Stimulated activated memory B cell treated with anti-CD40 and anti-IgM and Interleukin-4, amounts not matched to agents 10 μg/mL and 1 μg/mL and 100 μg/mL, for 72 hours (primary cell): ENCODE results near the gene SYNC.
"Not testable (repeated sequence)": the region's sequence is repeated elsewhere in the genome, so short reads cannot be mapped to it uniquely, and the experiment has no call there.

ENCODE experiments used
- ATAC-seq: fragments of 150-1000 bp; cut with Tn5 transposase; 2 replicates; pipeline ENCODE4 v1.10.0; 2021
- H3K27ac Mint-ChIP-seq: one replicate; pipeline ENCODE4 v1.8.0; 2022; ENCODE audit warnings: mild to moderate bottlenecking, mixed read lengths
- H3K27me3 Mint-ChIP-seq: one replicate; pipeline ENCODE4 v1.8.0; 2022; ENCODE audit warnings: mixed read lengths
- H3K36me3 Mint-ChIP-seq: one replicate; pipeline ENCODE4 v1.8.0; 2022; ENCODE audit warnings: mixed read lengths
- H3K4me1 Mint-ChIP-seq: one replicate; pipeline ENCODE4 v1.8.0; 2022; ENCODE audit warnings: mixed read lengths
- H3K4me3 Mint-ChIP-seq: one replicate; pipeline ENCODE4 v1.8.0; 2022; ENCODE audit warnings: mild to moderate bottlenecking, moderate library complexity, mixed read lengths
- H3K9me3 Mint-ChIP-seq: one replicate; pipeline ENCODE4 v1.8.0; 2022; ENCODE audit warnings: mixed read lengths

Gene SYNC

GRCh38 chr1:32647308-32648134 lies 55.0 kb downstream of the SYNC start:
- no peaks in the 10 kb centered on the region for H3K9me3 Mint-ChIP-seq
- H3K27me3 Mint-ChIP-seq: no peaks in the 10 kb centered on the region
- peaks cover 31% of the 10 kb centered on the region for H3K4me1 Mint-ChIP-seq
- ATAC-seq: no peak
- H3K36me3 Mint-ChIP-seq: peaks cover 8% of the 10 kb centered on the region
- H3K27ac Mint-ChIP-seq: peak overlapping the region; percentile 97
- peak overlapping the region; percentile 55 for H3K4me3 Mint-ChIP-seq

GRCh38 chr1:32644426-32644825 lies 58.1 kb downstream of the SYNC start:
- peaks cover 22% of the 10 kb centered on the region for H3K4me1 Mint-ChIP-seq
- H3K9me3 Mint-ChIP-seq: no peaks in the 10 kb centered on the region
- no peak for ATAC-seq
- no peaks in the 10 kb centered on the region for H3K36me3 Mint-ChIP-seq
- H3K4me3 Mint-ChIP-seq: no peak overlapping the region
- no peak overlapping the region for H3K27ac Mint-ChIP-seq
- H3K27me3 Mint-ChIP-seq: no peaks in the 10 kb centered on the region

- not testable (repeated sequence) for H3K27me3 Mint-ChIP-seq, ATAC-seq, H3K36me3 Mint-ChIP-seq, H3K27ac Mint-ChIP-seq, H3K4me3 Mint-ChIP-seq, H3K4me1 Mint-ChIP-seq, H3K9me3 Mint-ChIP-seq
These were observed 60.2 kb downstream of the SYNC start for GRCh38 chr1:32642292-32642827.

GRCh38 chr1:32639489-32640075 lies 63.0 kb downstream of the SYNC start:
- H3K4me3 Mint-ChIP-seq: no peak overlapping the region
- ATAC-seq: no peak
- peaks cover 20% of the 10 kb centered on the region for H3K36me3 Mint-ChIP-seq
- no peak overlapping the region for H3K27ac Mint-ChIP-seq
- H3K27me3 Mint-ChIP-seq: no peaks in the 10 kb centered on the region
- no peaks in the 10 kb centered on the region for H3K9me3 Mint-ChIP-seq
- peaks cover 13% of the 10 kb centered on the region for H3K4me1 Mint-ChIP-seq

- no peaks in the 10 kb centered on the region for H3K9me3 Mint-ChIP-seq
- H3K36me3 Mint-ChIP-seq: peaks cover 34% of the 10 kb centered on the region
- no peak for ATAC-seq
- no peaks in the 10 kb centered on the region for H3K27me3 Mint-ChIP-seq
- no peak overlapping the region for H3K4me3 Mint-ChIP-seq
- no peak overlapping the region for H3K27ac Mint-ChIP-seq
- H3K4me1 Mint-ChIP-seq: peaks cover 13% of the 10 kb centered on the region
These were observed 65.5 kb downstream of the SYNC start for GRCh38 chr1:32636914-32637645.

- Mint-ChIP-seq H3K27me3 (no peaks in the 10 kb centered on the region), H3K9me3 (no peaks in the 10 kb centered on the region), H3K27ac (no peak overlapping the region), H3K4me1 (peaks cover 13% of the 10 kb centered on the region), H3K4me3 (no peak overlapping the region), H3K36me3 (peaks cover 34% of the 10 kb centered on the region)
- no peak for ATAC-seq
These were observed 66.9 kb downstream of the SYNC start for GRCh38 chr1:32635508-32636277.

GRCh38 chr1:32632829-32633228 lies 69.7 kb downstream of the SYNC start:
- no peak for ATAC-seq

GRCh38 chr1:32630173-32630572 lies 72.4 kb downstream of the SYNC start:
- H3K4me3 Mint-ChIP-seq, H3K27me3 Mint-ChIP-seq, ATAC-seq, H3K9me3 Mint-ChIP-seq, H3K27ac Mint-ChIP-seq: not testable (repeated sequence)
- peaks cover 38% of the 10 kb centered on the region for H3K36me3 Mint-ChIP-seq
- peaks cover 17% of the 10 kb centered on the region for H3K4me1 Mint-ChIP-seq

More at GRCh38 chr1:32632829-32633228, 69.7 kb downstream of the SYNC start:
- Mint-ChIP-seq H3K9me3 (no peaks in the 10 kb centered on the region), H3K27ac (no peak overlapping the region), H3K27me3 (no peaks in the 10 kb centered on the region), H3K4me1 (peaks cover 20% of the 10 kb centered on the region), H3K36me3 (peaks cover 44% of the 10 kb centered on the region), H3K4me3 (no peak overlapping the region)
